Trophoblast cell (in vitro differentiated cells and primary cell): Measurements from ENCODE around the gene CCNQ.

ENCODE experiments used
- DNase-seq, 2 donors: peaks; one replicate each; pipeline ENCODE4 v3.0.0-alpha.2; 2016
- H2AFZ ChIP-seq: 2 replicates; pipeline ENCODE4 v1.6.1; 2013; ENCODE audit warnings: low read length, moderate library complexity, mild to moderate bottlenecking; ENCODE audit not compliant: insufficient read depth, poor library complexity
- H2AK5ac ChIP-seq: 2 replicates; pipeline ENCODE4 v1.6.1; 2013; ENCODE audit warnings: mild to moderate bottlenecking, low read length
- H2BK120ac ChIP-seq: 2 replicates; pipeline ENCODE4 v1.6.1; 2013; ENCODE audit warnings: low read length, mild to moderate bottlenecking, moderate library complexity; ENCODE audit not compliant: insufficient read depth, poor library complexity
- H2BK12ac ChIP-seq: 2 replicates; pipeline ENCODE4 v1.6.1; 2013; ENCODE audit warnings: mild to moderate bottlenecking, low read length, moderate library complexity
- H2BK5ac ChIP-seq: 2 replicates; pipeline ENCODE4 v1.6.1; 2013; ENCODE audit warnings: low read length, low read depth, moderate library complexity, mild to moderate bottlenecking; ENCODE audit not compliant: poor library complexity
- H3K14ac ChIP-seq: 2 replicates; pipeline ENCODE4 v1.6.1; 2013; ENCODE audit warnings: mild to moderate bottlenecking, low read length
- H3K18ac ChIP-seq: 2 replicates; pipeline ENCODE4 v1.6.1; 2013; ENCODE audit warnings: mild to moderate bottlenecking, low read length
- H3K23ac ChIP-seq: 2 replicates; pipeline ENCODE4 v1.6.1; 2013; ENCODE audit warnings: low read length
- H3K27ac ChIP-seq: 2 replicates; pipeline ENCODE4 v1.5.1; 2013; ENCODE audit warnings: low read depth, mild to moderate bottlenecking, inconsistent platforms, low read length, moderate library complexity
- H3K27me3 ChIP-seq: 2 replicates; pipeline ENCODE4 v1.6.1; 2013; ENCODE audit warnings: inconsistent platforms, mild to moderate bottlenecking, low read length, moderate library complexity; ENCODE audit not compliant: insufficient read depth
- H3K36me3 ChIP-seq, 2 experiments: 1 replicate in 1 of 2; 2 replicates in 1 of 2; pipeline ENCODE4 v1.6.1; 2013; ENCODE audit warnings: low read length in 2 of 2, mild to moderate bottlenecking in 2 of 2, moderate library complexity in 1 of 2; ENCODE audit not compliant: insufficient read depth in 2 of 2, control insufficient read depth in 1 of 2
- H3K4ac ChIP-seq: 2 replicates; pipeline ENCODE4 v1.6.1; 2013; ENCODE audit warnings: low read depth, mild to moderate bottlenecking, low read length, moderate library complexity
- H3K4me1 ChIP-seq, 2 experiments: 1 replicate in 1 of 2; 2 replicates in 1 of 2; pipeline ENCODE4 v1.6.1; 2013; ENCODE audit warnings: low read length in 2 of 2, mild to moderate bottlenecking in 2 of 2, moderate library complexity in 1 of 2; ENCODE audit not compliant: insufficient read depth in 2 of 2, control insufficient read depth in 1 of 2
- H3K4me2 ChIP-seq: 2 replicates; pipeline ENCODE4 v1.6.1; 2013; ENCODE audit warnings: inconsistent platforms, mild to moderate bottlenecking, low read length, moderate library complexity
- H3K4me3 ChIP-seq: 2 replicates; pipeline ENCODE4 v1.5.1; 2013; ENCODE audit warnings: mild to moderate bottlenecking, low read depth, low read length, inconsistent platforms
- H3K79me1 ChIP-seq: one replicate; pipeline ENCODE4 v1.6.1; 2013; ENCODE audit warnings: low read length
- H3K79me2 ChIP-seq: 2 replicates; pipeline ENCODE4 v1.6.1; 2013; ENCODE audit warnings: low read length, mild to moderate bottlenecking; ENCODE audit not compliant: control insufficient read depth, insufficient read depth, poor library complexity
- H3K9ac ChIP-seq: 2 replicates; pipeline ENCODE4 v1.6.1; 2013; ENCODE audit warnings: mild to moderate bottlenecking, low read length
- H3K9me3 ChIP-seq: 2 replicates; pipeline ENCODE4 v1.6.1; 2013; ENCODE audit warnings: low read depth, mild to moderate bottlenecking, control low read depth, inconsistent platforms, low read length; ENCODE audit not compliant: insufficient read depth
- H4K12ac ChIP-seq: 2 replicates; pipeline ENCODE4 v1.6.1; 2013; ENCODE audit warnings: low read depth, mild to moderate bottlenecking, low read length, moderate library complexity
- H4K8ac ChIP-seq: 2 replicates; pipeline ENCODE4 v1.6.1; 2013; ENCODE audit warnings: low read depth, mild to moderate bottlenecking, low read length, moderate library complexity
- H4K91ac ChIP-seq: one replicate; pipeline ENCODE4 v1.6.1; 2013; ENCODE audit warnings: low read depth, mild to moderate bottlenecking, low read length, moderate library complexity
- WGBS: extraction: QIAGEN DNeasy Blood & Tissue Kit; methylation state at CpG from one replicate; pipeline ENCODE4 v1.1.7; 2013; ENCODE audit warnings: missing lambda C conversion rate; ENCODE audit not compliant: insufficient read length, insufficient coverage; ENCODE audit errors: extremely low coverage; 5-methylcytosine and 5-hydroxymethylcytosine counted together

Gene CCNQ

DNA sequence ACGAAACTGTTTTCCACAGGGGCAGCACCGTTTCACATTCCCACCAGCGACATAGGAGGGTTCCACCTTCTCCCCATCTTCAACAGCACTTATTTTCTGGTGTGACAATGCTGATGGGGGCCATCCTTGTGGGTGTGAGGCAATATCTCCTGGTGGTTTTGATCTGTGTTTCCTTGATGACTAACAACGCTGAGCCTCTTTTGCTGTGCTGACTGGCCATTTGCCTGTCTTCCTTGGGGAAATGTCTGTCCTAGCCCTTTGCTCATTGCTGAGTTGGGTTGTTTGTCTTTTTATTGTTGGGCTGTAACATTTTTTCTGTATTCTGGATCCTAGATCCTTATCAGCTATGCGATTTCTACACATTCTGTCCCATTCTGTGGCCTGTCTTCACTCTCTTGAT is 47.8 kb downstream of the CCNQ start:
- Histone ChIP-seq H3K18ac (no peak overlapping the region), H3K36me3 (no peaks in the 10 kb centered on the region), H2AFZ (no peak overlapping the region), H3K27me3 (no peaks in the 10 kb centered on the region), H3K4me1 (no peaks in the 10 kb centered on the region), H3K4ac (no peak overlapping the region), H3K9ac (no peak overlapping the region), H2BK5ac (no peak overlapping the region), H2BK120ac (no peak overlapping the region), H3K4me3 (no peak overlapping the region), H4K8ac (no peak overlapping the region), H3K9me3 (no peaks in the 10 kb centered on the region), H3K23ac (no peak overlapping the region), H2BK12ac (no peak overlapping the region), H3K14ac (no peak overlapping the region), H4K12ac (no peak overlapping the region), H3K27ac (no peak overlapping the region), H3K4me2 (no peak overlapping the region), H3K79me1 (no peaks in the 10 kb centered on the region), H3K79me2 (no peaks in the 10 kb centered on the region), H2AK5ac (no peak overlapping the region), H4K91ac (no peak overlapping the region)
- no CpG with 5 or more reads among the region's 5 CpGs for WGBS
- DNase-seq: peak; percentile 69

DNA sequence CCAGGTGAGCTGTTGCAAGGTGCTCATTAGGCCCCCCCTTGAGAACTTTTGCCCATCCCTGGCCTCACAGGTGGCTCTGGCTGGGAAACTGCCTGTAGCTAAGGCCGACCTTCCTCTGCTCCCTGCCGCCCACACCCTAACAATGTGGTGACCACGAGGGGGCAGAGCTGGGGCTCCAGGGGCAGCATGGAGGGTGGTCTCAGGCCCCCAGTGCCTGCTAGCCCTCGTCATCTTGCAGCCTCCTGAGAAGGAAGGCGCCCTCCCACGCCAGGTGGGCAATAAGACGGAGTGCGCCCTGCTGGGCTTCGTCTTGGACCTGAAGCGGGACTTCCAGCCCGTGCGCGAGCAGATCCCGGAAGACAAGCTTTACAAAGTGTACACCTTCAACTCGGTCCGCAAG is 49.1 kb downstream of the CCNQ start:
- no peak for DNase-seq
- Histone ChIP-seq H3K4ac (no peak overlapping the region), H2BK120ac (no peak overlapping the region), H3K23ac (no peak overlapping the region), H3K27ac (no peak overlapping the region), H3K9ac (no peak overlapping the region), H2BK5ac (no peak overlapping the region), H3K4me3 (no peak overlapping the region), H3K36me3 (no peaks in the 10 kb centered on the region), H3K79me1 (no peaks in the 10 kb centered on the region), H3K79me2 (no peaks in the 10 kb centered on the region), H2AFZ (no peak overlapping the region), H4K12ac (no peak overlapping the region), H2AK5ac (no peak overlapping the region), H4K91ac (no peak overlapping the region), H3K9me3 (no peaks in the 10 kb centered on the region), H3K4me2 (no peak overlapping the region), H3K14ac (no peak overlapping the region), H2BK12ac (no peak overlapping the region), H3K18ac (no peak overlapping the region), H3K27me3 (no peaks in the 10 kb centered on the region), H4K8ac (no peak overlapping the region), H3K4me1 (no peaks in the 10 kb centered on the region)
- no CpG with 5 or more reads among the region's 16 CpGs for WGBS

DNA sequence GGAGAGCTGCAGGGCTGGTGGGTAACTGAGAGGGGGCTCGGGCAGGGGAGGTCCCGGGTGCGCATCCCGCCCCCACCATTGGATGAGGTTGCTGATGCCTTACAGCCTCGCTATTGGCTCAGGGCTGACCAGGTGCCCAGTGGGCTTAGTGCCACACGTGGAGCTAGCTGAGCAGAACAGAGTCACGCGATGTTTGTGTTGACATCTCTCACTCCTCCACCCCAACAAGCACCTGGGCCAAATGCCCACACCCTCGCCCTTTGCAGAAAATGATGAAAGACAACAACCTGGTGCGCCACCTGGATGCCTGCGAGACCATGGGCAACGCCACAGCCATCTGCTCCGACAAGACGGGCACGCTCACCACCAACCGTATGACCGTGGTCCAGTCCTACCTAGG is 49.7 kb downstream of the CCNQ start:
- Histone ChIP-seq H3K4me2 (no peak overlapping the region), H3K9ac (no peak overlapping the region)

DNA sequence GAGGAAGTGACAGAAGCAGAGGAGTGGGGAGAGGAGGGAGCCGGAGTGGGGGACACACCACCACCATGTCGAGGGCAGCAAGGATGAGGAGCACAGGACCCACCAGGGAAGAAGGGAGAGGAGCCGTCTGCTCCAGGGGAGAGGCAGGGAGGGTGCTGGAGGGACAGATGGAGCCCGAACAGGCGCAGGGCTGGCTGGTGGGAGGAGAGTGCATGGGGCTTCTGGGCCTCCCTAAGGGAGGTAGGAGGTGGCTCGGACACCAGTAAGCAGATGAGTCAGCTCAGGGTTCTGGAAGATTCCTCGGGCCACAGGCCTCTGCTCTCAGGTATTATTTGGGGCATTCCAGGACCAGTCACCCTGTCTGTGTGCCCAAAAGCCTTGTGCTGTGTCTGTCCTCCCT is 51.7 kb downstream of the CCNQ start:
- Histone ChIP-seq H4K8ac (no peak overlapping the region), H3K4me2 (no peak overlapping the region), H3K27ac (no peak overlapping the region), H3K9me3 (no peaks in the 10 kb centered on the region), H3K9ac (no peak overlapping the region), H4K91ac (no peak overlapping the region), H2BK12ac (no peak overlapping the region), H2AFZ (no peak overlapping the region), H2BK120ac (no peak overlapping the region), H2BK5ac (no peak overlapping the region), H3K14ac (no peak overlapping the region), H3K4me1 (no peaks in the 10 kb centered on the region), H3K79me1 (no peaks in the 10 kb centered on the region), H3K27me3 (no peaks in the 10 kb centered on the region), H3K4ac (no peak overlapping the region), H3K18ac (no peak overlapping the region), H3K79me2 (no peaks in the 10 kb centered on the region), H2AK5ac (no peak overlapping the region), H4K12ac (peak overlapping the region; percentile 59), H3K4me3 (no peak overlapping the region), H3K23ac (no peak overlapping the region), H3K36me3 (no peaks in the 10 kb centered on the region)
- no peak for DNase-seq
- WGBS: no CpG with 5 or more reads among the region's 7 CpGs

More for the DNA sequence above, 49.7 kb downstream of the CCNQ start:
- H3K14ac ChIP-seq: no peak overlapping the region
- no peak overlapping the region for H3K23ac ChIP-seq
- H3K18ac ChIP-seq: no peak overlapping the region
- no peaks in the 10 kb centered on the region for H3K27me3 ChIP-seq
- H2AFZ ChIP-seq: no peak overlapping the region
- no peak overlapping the region for H2BK120ac ChIP-seq
- no peaks in the 10 kb centered on the region for H3K9me3 ChIP-seq
- DNase-seq: no peak
- H2BK12ac ChIP-seq: no peak overlapping the region
- H3K79me2 ChIP-seq: no peaks in the 10 kb centered on the region
- WGBS: no CpG with 5 or more reads among the region's 17 CpGs
- no peaks in the 10 kb centered on the region for H3K79me1 ChIP-seq
- H4K8ac ChIP-seq: no peak overlapping the region
- H3K36me3 ChIP-seq: no peaks in the 10 kb centered on the region
- H3K27ac ChIP-seq: no peak overlapping the region
- no peak overlapping the region for H4K91ac ChIP-seq
- H3K4me3 ChIP-seq: no peak overlapping the region
- no peak overlapping the region for H2AK5ac ChIP-seq
- no peaks in the 10 kb centered on the region for H3K4me1 ChIP-seq
- H4K12ac ChIP-seq: no peak overlapping the region
- H2BK5ac ChIP-seq: no peak overlapping the region
- no peak overlapping the region for H3K4ac ChIP-seq
